ENCODE measurements around the gene PBX1. TPM values are rescaled to one million over a fixed set of nuclear protein-coding genes. Genes with fewer than 3 reads are reported as not detected.

Gene PBX1
- total and polyA plus RNA-seq, 4 donors = 2.2 to 17.3 (median 5.1) TPM

- no peak overlapping the region for H3K4me3 ChIP-seq (ENCODE audit: low read depth in 1 of 3, low read length in 3 of 3)
- no peaks in the 10 kb centered on the region for H3K9me3 ChIP-seq (ENCODE audit: control insufficient read depth in 4 of 4, low read length in 3 of 4)
- no peak overlapping the region for H3K9ac ChIP-seq (ENCODE audit: low read depth in 1 of 2, low read length in 2 of 2)
- H3K4me1 ChIP-seq (ENCODE audit: control insufficient read depth in 4 of 4, insufficient read depth in 4 of 4, low read length in 3 of 4) = no peaks in the 10 kb centered on the region
- no peak for TF ChIP-seq TAF1 (conservative IDR thresholded peaks at IDR 0.05)
- TF ChIP-seq JUND (IDR thresholded peaks at IDR 0.05) = no peak
- TF ChIP-seq RAD21 (IDR thresholded peaks at IDR 0.05) = no peak
- no peak for TF ChIP-seq YY1 (IDR thresholded peaks at IDR 0.05)
- no peak for TF ChIP-seq MAX (IDR thresholded peaks at IDR 0.05)
- no peak for TF ChIP-seq HNF4G (IDR thresholded peaks at IDR 0.05)
- no peak for TF ChIP-seq GABPA (IDR thresholded peaks at IDR 0.05 in 1 of 2, conservative IDR thresholded peaks at IDR 0.05 in 1 of 2)
- no peak for TF ChIP-seq HNF4A (conservative IDR thresholded peaks at IDR 0.05)
- TF ChIP-seq SP1 (IDR thresholded peaks at IDR 0.05) = no peak
- no peak for TF ChIP-seq RXRA (IDR thresholded peaks at IDR 0.05)
- no peak for TF ChIP-seq CTCF (IDR thresholded peaks at IDR 0.05; ENCODE audit: low read depth, low read length, missing input control)
- no peak for TF ChIP-seq NR2F2 (IDR thresholded peaks at IDR 0.05)
- no peaks in the 10 kb centered on the region for H3K27me3 ChIP-seq (ENCODE audit: control insufficient read depth in 4 of 4, insufficient read depth in 4 of 4, low read length in 3 of 4)
- WGBS = 96% methylated on average over 2 of the region's 2 CpGs
- no peak for DNase-seq (ENCODE audit: low spot score)
- no peak overlapping the region for H3K27ac ChIP-seq (ENCODE audit: low read depth in 1 of 2, low read length in 2 of 2)
- no peaks in the 10 kb centered on the region for H3K36me3 ChIP-seq (ENCODE audit: control insufficient read depth in 4 of 4, insufficient read depth in 3 of 4, low read depth in 1 of 4, low read length in 3 of 4)
Measured at GRCh38 chr1:164763098-164763497, 204.1 kb downstream of the PBX1 start.

- WGBS = 99% methylated on average over 1 of the region's 1 CpG
- no peaks in the 10 kb centered on the region for H3K4me1 ChIP-seq (ENCODE audit: control insufficient read depth in 4 of 4, insufficient read depth in 4 of 4, low read length in 3 of 4)
- no peaks in the 10 kb centered on the region for H3K9me3 ChIP-seq (ENCODE audit: control insufficient read depth in 4 of 4, low read length in 3 of 4)
- H3K36me3 ChIP-seq (ENCODE audit: control insufficient read depth in 4 of 4, insufficient read depth in 3 of 4, low read depth in 1 of 4, low read length in 3 of 4) = no peaks in the 10 kb centered on the region
- H3K4me3 ChIP-seq (ENCODE audit: low read depth in 1 of 3, low read length in 3 of 3) = no peak overlapping the region
- no peaks in the 10 kb centered on the region for H3K27me3 ChIP-seq (ENCODE audit: control insufficient read depth in 4 of 4, insufficient read depth in 4 of 4, low read length in 3 of 4)
- DNase-seq (ENCODE audit: low spot score) = no peak
- no peak for TF ChIP-seq NR2F2 (IDR thresholded peaks at IDR 0.05)
- no peak for TF ChIP-seq CTCF (IDR thresholded peaks at IDR 0.05; ENCODE audit: low read depth, low read length, missing input control)
- TF ChIP-seq ATF3 (IDR thresholded peaks at IDR 0.05) = no peak
- TF ChIP-seq GABPA (IDR thresholded peaks at IDR 0.05 in 1 of 2, conservative IDR thresholded peaks at IDR 0.05 in 1 of 2) = no peak
- no peak for TF ChIP-seq RXRA (IDR thresholded peaks at IDR 0.05)
- no peak for TF ChIP-seq MAX (IDR thresholded peaks at IDR 0.05)
- TF ChIP-seq EGR1 (IDR thresholded peaks at IDR 0.05; ENCODE audit: low read depth in 2 of 2) = no peak
- TF ChIP-seq ZBTB33 (IDR thresholded peaks at IDR 0.05) = no peak
- TF ChIP-seq JUND (IDR thresholded peaks at IDR 0.05) = no peak
- no peak overlapping the region for H3K9ac ChIP-seq (ENCODE audit: low read depth in 1 of 2, low read length in 2 of 2)
- H3K27ac ChIP-seq (ENCODE audit: low read depth in 1 of 2, low read length in 2 of 2) = no peak overlapping the region
Measured at GRCh38 chr1:164764333-164764732, 205.3 kb downstream of the PBX1 start.
